Effector memory CD8-positive, alpha-beta T cell (primary cell): ENCODE results near the gene LEFTY1.

ENCODE experiments used
- ATAC-seq: fragments of 150-1000 bp; cut with Tn5 transposase; replicated peaks from 2 replicates; pipeline ENCODE4 v1.10.0; 2021; ENCODE audit warnings: mild to moderate bottlenecking, moderate library complexity
- DNase-seq, 3 experiments: peaks; one replicate each; pipeline ENCODE4 v3.0.0; 2021
- H3K27ac Mint-ChIP-seq, 2 donors: one replicate each; pipeline ENCODE4 v1.8.0; 2022; ENCODE audit warnings: mild to moderate bottlenecking in 2 of 2, mixed read lengths in 2 of 2, moderate library complexity in 2 of 2
- H3K27me3 Mint-ChIP-seq, 2 donors: one replicate each; pipeline ENCODE4 v1.8.0; 2022; ENCODE audit warnings: mixed read lengths in 2 of 2
- H3K36me3 Mint-ChIP-seq: one replicate; pipeline ENCODE4 v1.8.0; 2022; ENCODE audit warnings: mild to moderate bottlenecking, moderate library complexity, mixed read lengths; ENCODE audit not compliant: insufficient read depth
- H3K4me1 Mint-ChIP-seq, 2 donors: one replicate each; pipeline ENCODE4 v1.8.0; 2022; ENCODE audit warnings: low read depth in 2 of 2, mixed read lengths in 2 of 2
- H3K4me3 Mint-ChIP-seq, 2 donors: one replicate each; pipeline ENCODE4 v1.8.0; 2022; ENCODE audit warnings: mild to moderate bottlenecking in 2 of 2, mixed read lengths in 2 of 2, moderate library complexity in 2 of 2
- H3K9me3 Mint-ChIP-seq, 2 donors: one replicate each; pipeline ENCODE4 v1.8.0; 2022; ENCODE audit warnings: mixed read lengths in 2 of 2

The LEFTY1 gene

DNA sequence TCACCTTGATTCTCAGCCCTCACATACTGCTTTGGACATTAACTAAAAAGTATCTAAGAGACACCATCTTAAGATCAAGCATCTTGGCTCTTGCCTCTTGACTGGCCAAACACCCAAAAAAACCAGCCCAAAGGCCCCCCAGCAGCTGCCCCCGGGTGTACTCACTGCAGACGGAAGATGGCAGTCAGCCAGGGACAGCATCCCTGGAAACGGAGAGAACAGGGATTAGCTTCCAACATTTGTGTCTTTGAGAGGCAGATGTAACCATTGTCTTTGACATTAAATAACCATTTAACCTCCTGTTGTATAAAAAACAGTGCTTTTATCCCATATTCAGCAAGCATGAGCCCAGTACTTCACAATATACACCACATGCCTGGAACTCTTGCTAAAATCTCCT lies 18.0 kb downstream of the LEFTY1 start:
- H3K36me3 Mint-ChIP-seq, result peaks cover 86% of the 10 kb centered on the region
- ATAC-seq, result no peak

DNA sequence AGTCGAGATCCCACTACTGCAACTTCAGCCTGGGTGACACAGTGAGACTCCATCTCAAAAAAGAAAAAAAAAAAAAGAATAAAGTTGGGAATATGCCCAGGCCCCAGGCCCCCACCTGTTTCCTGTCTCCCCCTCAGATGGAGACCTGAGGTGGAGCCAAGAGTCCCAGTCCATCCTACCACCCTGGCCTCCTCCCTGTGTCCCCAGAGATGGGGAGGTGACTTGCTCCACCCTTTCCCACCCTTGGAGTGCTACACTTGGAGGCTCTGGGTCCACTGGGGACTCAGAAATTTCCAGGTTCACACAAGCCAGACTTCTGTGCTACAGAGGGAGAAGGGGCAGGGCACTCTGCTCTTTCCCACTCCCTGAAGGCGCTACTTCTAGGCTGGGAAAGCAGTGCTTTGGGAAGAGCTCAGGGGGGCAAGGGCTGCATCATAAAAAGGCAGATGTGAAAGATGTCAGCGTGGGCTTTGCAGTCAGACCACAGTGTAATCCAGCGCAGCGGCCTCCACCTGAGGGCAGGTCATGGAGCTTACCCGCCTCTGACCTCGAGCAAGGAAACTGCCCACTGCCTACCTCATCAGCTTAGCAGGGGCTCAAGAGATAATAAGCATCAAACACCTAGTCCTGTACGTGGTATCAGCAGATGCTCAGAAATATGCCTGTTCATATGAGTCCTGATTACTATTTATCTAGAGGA lies 20.2 kb downstream of the LEFTY1 start:
- ATAC-seq (no peak), DNase-seq (no peak)
- H3K9me3 Mint-ChIP-seq, result no peaks in the 10 kb centered on the region
- peaks cover 87% of the 10 kb centered on the region for H3K36me3 Mint-ChIP-seq
- H3K27me3 Mint-ChIP-seq, result no peaks in the 10 kb centered on the region
- H3K4me3 Mint-ChIP-seq, result no peak overlapping the region
- H3K27ac Mint-ChIP-seq, result peak overlapping the region; percentile 81 to 89
- peaks cover 32 to 38% of the 10 kb centered on the region in 2 donors for H3K4me1 Mint-ChIP-seq

More for the DNA sequence above, 18.0 kb downstream of the LEFTY1 start:
- no peak for DNase-seq
- H3K27ac Mint-ChIP-seq, result peak overlapping the region in 1 of 2 donors; percentile 71
- H3K27me3 Mint-ChIP-seq, result no peaks in the 10 kb centered on the region
- no peaks in the 10 kb centered on the region for H3K9me3 Mint-ChIP-seq
- no peak overlapping the region for H3K4me3 Mint-ChIP-seq
- peaks cover 37 to 44% of the 10 kb centered on the region in 2 donors for H3K4me1 Mint-ChIP-seq

GRCh38 chr1:225866981-225867380 lies 22.0 kb downstream of the LEFTY1 start:
- DNase-seq, result no peak
- Mint-ChIP-seq H3K27ac (peak overlapping the region; percentile 81 to 89), H3K36me3 (peaks cover 90% of the 10 kb centered on the region), H3K4me3 (peak overlapping the region; percentile 45 to 72), H3K4me1 (peaks cover 28 to 38% of the 10 kb centered on the region in 2 donors), H3K9me3 (no peaks in the 10 kb centered on the region), H3K27me3 (no peaks in the 10 kb centered on the region)
- no peak for ATAC-seq

DNA sequence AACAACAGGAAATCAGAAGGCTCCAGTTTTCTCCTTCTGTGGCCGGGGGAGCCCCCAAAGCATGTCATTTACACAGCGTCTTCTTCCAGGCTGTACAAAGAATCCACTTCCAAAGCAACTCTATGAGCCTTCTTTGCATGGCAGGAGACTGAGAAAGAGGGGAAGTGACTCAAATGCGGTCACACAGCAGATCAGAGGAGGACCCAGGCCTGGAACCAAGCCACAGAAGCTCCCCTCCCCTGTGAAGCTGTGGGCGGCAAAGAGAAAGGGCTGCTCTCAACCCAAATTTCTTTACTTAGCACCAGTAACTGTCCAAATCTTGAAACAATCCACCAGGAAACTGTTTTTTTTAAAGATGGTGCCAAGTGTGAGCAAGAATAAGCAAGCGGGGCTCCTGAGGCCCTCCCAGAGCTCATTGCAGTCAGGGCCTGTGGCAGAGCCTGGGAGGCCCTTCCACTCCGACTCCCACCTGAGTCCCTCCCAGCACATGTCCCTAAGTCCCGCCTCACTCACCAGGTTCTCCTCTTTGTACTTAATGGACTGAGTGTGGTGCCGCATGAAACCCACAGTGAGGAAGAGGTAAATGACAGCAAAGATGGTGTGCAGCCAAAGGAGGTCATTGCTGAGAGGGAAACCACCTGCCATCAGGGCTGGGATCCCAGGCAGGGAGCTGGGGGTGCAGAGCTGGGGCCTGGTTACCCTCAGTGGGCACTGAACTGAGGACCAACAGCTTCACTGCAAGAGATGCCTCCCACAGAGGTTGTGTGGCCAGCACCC lies 22.7 kb downstream of the LEFTY1 start:
- Mint-ChIP-seq H3K9me3 (no peaks in the 10 kb centered on the region), H3K4me3 (peak overlapping the region; percentile 68 to 72), H3K4me1 (peaks cover 24 to 35% of the 10 kb centered on the region in 2 donors), H3K27me3 (no peaks in the 10 kb centered on the region), H3K36me3 (peaks cover 88% of the 10 kb centered on the region), H3K27ac (peak overlapping the region; percentile 81 to 89)
- DNase-seq (peak; percentile 31 to 59 (median 49)), ATAC-seq (peak; percentile 89)

DNA sequence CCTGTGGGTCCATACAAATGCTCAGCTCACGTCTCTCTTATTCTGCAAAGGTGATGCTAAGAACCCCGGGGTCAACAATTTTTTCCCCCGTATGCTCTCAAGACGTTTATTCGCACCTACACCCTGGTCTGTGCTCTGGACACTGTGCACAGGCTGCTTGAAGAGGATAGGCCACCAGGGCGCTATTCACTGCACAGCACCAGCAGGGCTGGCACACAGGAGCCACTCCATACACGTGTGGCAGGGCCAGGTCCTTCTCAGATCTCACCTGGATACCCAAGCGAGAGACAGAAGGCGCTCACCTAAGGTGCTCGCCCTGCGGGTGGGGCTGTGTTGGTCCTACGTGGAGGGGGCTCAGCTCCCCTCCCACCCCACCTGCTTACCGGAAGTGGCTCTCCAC lies 23.4 kb downstream of the LEFTY1 start:
- ATAC-seq (peak; percentile 32), DNase-seq (no peak)
- Mint-ChIP-seq H3K4me3 (peak overlapping the region in 1 of 2 donors; percentile 72), H3K36me3 (peaks cover 88% of the 10 kb centered on the region), H3K4me1 (peaks cover 24 to 30% of the 10 kb centered on the region in 2 donors), H3K27ac (peak overlapping the region; percentile 81 to 89), H3K27me3 (no peaks in the 10 kb centered on the region), H3K9me3 (no peaks in the 10 kb centered on the region)

- Mint-ChIP-seq H3K27ac (peak overlapping the region in 1 of 2 donors; percentile 15), H3K4me1 (peaks cover 26 to 28% of the 10 kb centered on the region in 2 donors), H3K27me3 (no peaks in the 10 kb centered on the region), H3K4me3 (no peak overlapping the region), H3K9me3 (no peaks in the 10 kb centered on the region), H3K36me3 (peaks cover 84% of the 10 kb centered on the region)
- DNase-seq (no peak), ATAC-seq (no peak)
Measured at GRCh38 chr1:225863167-225863566, 25.8 kb downstream of the LEFTY1 start.

GRCh38 chr1:225862581-225862950 lies 26.4 kb downstream of the LEFTY1 start:
- Mint-ChIP-seq H3K27me3 (no peaks in the 10 kb centered on the region), H3K9me3 (no peaks in the 10 kb centered on the region), H3K27ac (peak overlapping the region in 1 of 2 donors; percentile 15), H3K4me3 (no peak overlapping the region), H3K36me3 (peaks cover 83% of the 10 kb centered on the region), H3K4me1 (peaks cover 23 to 26% of the 10 kb centered on the region in 2 donors)
- no peak for ATAC-seq
- DNase-seq, result no peak

- Mint-ChIP-seq H3K4me3 (no peak overlapping the region), H3K27ac (peak overlapping the region in 1 of 2 donors; percentile 77), H3K9me3 (no peaks in the 10 kb centered on the region), H3K36me3 (peaks cover 87% of the 10 kb centered on the region), H3K4me1 (peaks cover 20 to 21% of the 10 kb centered on the region in 2 donors), H3K27me3 (no peaks in the 10 kb centered on the region)
- no peak for DNase-seq
- no peak for ATAC-seq
Measured at GRCh38 chr1:225861834-225862580, 26.9 kb downstream of the LEFTY1 start.

GRCh38 chr1:225860876-225861441 lies 28.0 kb downstream of the LEFTY1 start:
- Mint-ChIP-seq H3K27me3 (no peaks in the 10 kb centered on the region), H3K9me3 (no peaks in the 10 kb centered on the region), H3K27ac (peak overlapping the region; percentile 16 to 77), H3K4me1 (peaks cover 13 to 14% of the 10 kb centered on the region in 2 donors), H3K4me3 (no peak overlapping the region), H3K36me3 (peaks cover 85% of the 10 kb centered on the region)
- no peak for DNase-seq
- no peak for ATAC-seq

- Mint-ChIP-seq H3K36me3 (peaks cover 86% of the 10 kb centered on the region), H3K27ac (peak overlapping the region in 1 of 2 donors; percentile 77), H3K9me3 (no peaks in the 10 kb centered on the region), H3K4me1 (peaks cover 7 to 12% of the 10 kb centered on the region in 2 donors), H3K27me3 (no peaks in the 10 kb centered on the region), H3K4me3 (no peak overlapping the region)
- ATAC-seq (no peak), DNase-seq (no peak)
Measured at GRCh38 chr1:225860107-225860506, 28.8 kb downstream of the LEFTY1 start.

GRCh38 chr1:225859151-225859550 lies 29.8 kb downstream of the LEFTY1 start:
- Mint-ChIP-seq H3K4me3 (no peak overlapping the region), H3K36me3 (peaks cover 85% of the 10 kb centered on the region), H3K27ac (peak overlapping the region; percentile 77 to 81), H3K27me3 (no peaks in the 10 kb centered on the region), H3K9me3 (no peaks in the 10 kb centered on the region), H3K4me1 (peaks cover 8 to 15% of the 10 kb centered on the region in 2 donors)
- ATAC-seq (no peak), DNase-seq (no peak)

GRCh38 chr1:225857256-225857655 lies 31.7 kb downstream of the LEFTY1 start:
- Mint-ChIP-seq H3K9me3 (no peaks in the 10 kb centered on the region), H3K4me3 (no peak overlapping the region), H3K36me3 (peaks cover 82% of the 10 kb centered on the region), H3K27ac (peak overlapping the region in 1 of 2 donors; percentile 67), H3K4me1 (peaks cover 21 to 28% of the 10 kb centered on the region in 2 donors), H3K27me3 (no peaks in the 10 kb centered on the region)
- DNase-seq (no peak), ATAC-seq (no peak)
